ENCODE data around the gene KCNN1. TPM values are rescaled to one million over a fixed set of nuclear protein-coding genes. Genes with fewer than 3 reads are reported as not detected.

Gene KCNN1
- total and polyA plus RNA-seq, 3 donors from 2014 or later: 4.4 to 15.9 (median 10.3) TPM

- Histone ChIP-seq H3K4me3 (no peak overlapping the region), H3K27me3 (no peaks in the 10 kb centered on the region), H3K9me3 (no peaks in the 10 kb centered on the region), H3K36me3 (ENCODE audit: low read depth, missing control alignments) (no peaks in the 10 kb centered on the region), H3K4me1 (peaks cover 5% of the 10 kb centered on the region), H3K27ac (no peak overlapping the region)
- DNase-seq: no peak
- WGBS, 2 donors: 94 to 100% methylated on average over 1 to 10 of the region's 11 CpGs
- TF ChIP-seq CTCF (IDR thresholded peaks at IDR 0.05) (no peak), POLR2A (IDR thresholded peaks at IDR 0.05) (no peak)
- intact Hi-C loops (cut with DNase I; ENCODE audit: low total_unique reads): no loop called here
Measured at GRCh38 chr19:18010149-18010548, 43.2 kb downstream of the KCNN1 start.

GRCh38 chr19:18013210-18014111 lies 46.6 kb downstream of the KCNN1 start:
- peak overlapping the region in 1 of 2 donors; percentile 54 for H3K27ac ChIP-seq
- no peaks in the 10 kb centered on the region for H3K36me3 ChIP-seq (ENCODE audit: low read depth, missing control alignments)
- 68 to 78% methylated on average over 17 of the region's 17 CpGs for WGBS, 2 donors
- TF ChIP-seq CTCF (IDR thresholded peaks at IDR 0.05) (no peak), POLR2A (IDR thresholded peaks at IDR 0.05) (no peak)
- peaks cover 10% of the 10 kb centered on the region for H3K4me1 ChIP-seq
- intact Hi-C loops (cut with DNase I; ENCODE audit: low total_unique reads): no loop called here
- no peaks in the 10 kb centered on the region for H3K27me3 ChIP-seq
- H3K9me3 ChIP-seq: no peaks in the 10 kb centered on the region
- no peak for DNase-seq
- no peak overlapping the region for H3K4me3 ChIP-seq

- Histone ChIP-seq H3K4me3 (no peak overlapping the region), H3K27me3 (no peaks in the 10 kb centered on the region), H3K27ac (peak overlapping the region in 1 of 2 donors; percentile 24), H3K4me1 (peaks cover 10% of the 10 kb centered on the region), H3K36me3 (ENCODE audit: low read depth, missing control alignments) (no peaks in the 10 kb centered on the region), H3K9me3 (no peaks in the 10 kb centered on the region)
- intact Hi-C loops (cut with DNase I; ENCODE audit: low total_unique reads): no loop called here
- 81 to 82% methylated on average over 6 of the region's 6 CpGs for WGBS, 2 donors
- TF ChIP-seq CTCF (IDR thresholded peaks at IDR 0.05) (no peak), POLR2A (IDR thresholded peaks at IDR 0.05) (no peak)
- DNase-seq: no peak
Measured at GRCh38 chr19:18014197-18014596, 47.3 kb downstream of the KCNN1 start.

- H3K9me3 ChIP-seq: no peaks in the 10 kb centered on the region
- H3K36me3 ChIP-seq (ENCODE audit: low read depth, missing control alignments): no peaks in the 10 kb centered on the region
- H3K4me1 ChIP-seq: peaks cover 27% of the 10 kb centered on the region
- H3K27me3 ChIP-seq: no peaks in the 10 kb centered on the region
- DNase-seq: no peak
- H3K4me3 ChIP-seq: no peak overlapping the region
- no peak for TF ChIP-seq CTCF (IDR thresholded peaks at IDR 0.05)
- TF ChIP-seq POLR2A (IDR thresholded peaks at IDR 0.05): no peak
- peak overlapping the region in 1 of 2 donors; percentile 84 for H3K27ac ChIP-seq
- intact Hi-C loops (cut with DNase I; ENCODE audit: low total_unique reads): no loop called here
- WGBS, 2 donors: 93 to 94% methylated on average over 12 to 14 of the region's 14 CpGs
Measured at GRCh38 chr19:18016209-18016910, 49.5 kb downstream of the KCNN1 start.

Data from testis (tissue), 3 donors.